T-helper 2 cell treated with Interferon-gamma antibody and Interleukin-4, amounts not matched to agents 5 μg/mL and 100 μg/mL, for 36 hours (primary cell): Measurements from ENCODE around the gene PSMB7.

Experiments used
- DNase-seq: peaks from one replicate; pipeline ENCODE4 v3.0.0; 2021; ENCODE audit warnings: low spot score
- H3K27ac Mint-ChIP-seq: one replicate; pipeline ENCODE4 v1.8.0; 2021; ENCODE audit warnings: mild to moderate bottlenecking, mixed read lengths
- H3K27me3 Mint-ChIP-seq: one replicate; pipeline ENCODE4 v1.8.0; 2021; ENCODE audit warnings: low read depth, mixed read lengths
- H3K36me3 Mint-ChIP-seq: one replicate; pipeline ENCODE4 v1.8.0; 2021; ENCODE audit warnings: low read depth, mixed read lengths
- H3K4me1 Mint-ChIP-seq: one replicate; pipeline ENCODE4 v1.8.0; 2021; ENCODE audit warnings: low read depth, mixed read lengths
- H3K4me3 Mint-ChIP-seq: one replicate; pipeline ENCODE4 v1.8.0; 2022; ENCODE audit warnings: mild to moderate bottlenecking, moderate library complexity, mixed read lengths
- H3K9me3 Mint-ChIP-seq: one replicate; pipeline ENCODE4 v1.8.0; 2021; ENCODE audit warnings: mixed read lengths

PSMB7 gene

DNA sequence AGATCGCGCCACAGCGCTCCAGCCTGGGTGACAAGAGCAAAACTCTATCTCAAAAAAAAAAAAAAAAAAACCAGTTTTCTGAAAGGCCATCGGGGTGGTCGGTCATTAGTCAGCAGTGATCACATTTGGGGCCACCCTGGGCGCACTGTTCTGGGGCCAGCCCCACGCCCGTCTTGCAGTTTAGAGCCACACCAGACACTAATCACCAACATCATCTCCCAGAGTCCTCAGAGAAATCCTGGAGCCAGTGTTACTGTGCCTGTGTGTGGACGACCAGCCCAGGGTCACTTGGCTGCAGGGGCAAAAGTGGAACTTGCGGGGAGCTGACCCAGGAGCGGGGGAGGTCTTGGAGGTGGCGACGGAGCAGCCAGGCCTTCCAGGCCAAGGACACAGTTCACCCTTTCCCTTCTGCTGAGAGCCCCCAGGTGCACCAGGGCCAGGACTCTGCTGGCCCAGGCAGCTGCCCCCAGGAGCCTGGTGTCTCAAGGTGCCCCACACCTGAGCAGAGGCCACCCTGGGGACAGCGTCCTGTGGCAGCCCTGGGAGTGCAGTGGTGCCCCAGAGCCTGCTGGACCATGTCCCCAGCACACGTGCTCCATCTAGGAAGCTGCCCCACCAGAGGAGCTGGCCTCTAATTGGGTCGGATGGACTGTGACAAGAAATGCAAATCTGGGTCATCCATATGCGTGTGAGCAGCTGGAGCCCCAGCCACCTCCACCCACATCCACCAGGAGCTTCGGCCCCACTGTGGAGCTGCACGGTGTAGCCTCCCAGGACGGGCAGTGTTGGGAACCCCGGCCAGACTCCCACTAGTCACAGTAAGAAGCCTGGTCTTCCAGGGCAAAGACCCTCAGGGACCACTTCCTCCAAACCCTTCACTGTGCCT lies 106.4 kb downstream of the PSMB7 start:
- Mint-ChIP-seq H3K4me1 (peaks cover 5% of the 10 kb centered on the region), H3K27me3 (no peaks in the 10 kb centered on the region), H3K27ac (no peak overlapping the region), H3K4me3 (no peak overlapping the region), H3K36me3 (peaks cover 5% of the 10 kb centered on the region), H3K9me3 (no peaks in the 10 kb centered on the region)
- no peak for DNase-seq

DNA sequence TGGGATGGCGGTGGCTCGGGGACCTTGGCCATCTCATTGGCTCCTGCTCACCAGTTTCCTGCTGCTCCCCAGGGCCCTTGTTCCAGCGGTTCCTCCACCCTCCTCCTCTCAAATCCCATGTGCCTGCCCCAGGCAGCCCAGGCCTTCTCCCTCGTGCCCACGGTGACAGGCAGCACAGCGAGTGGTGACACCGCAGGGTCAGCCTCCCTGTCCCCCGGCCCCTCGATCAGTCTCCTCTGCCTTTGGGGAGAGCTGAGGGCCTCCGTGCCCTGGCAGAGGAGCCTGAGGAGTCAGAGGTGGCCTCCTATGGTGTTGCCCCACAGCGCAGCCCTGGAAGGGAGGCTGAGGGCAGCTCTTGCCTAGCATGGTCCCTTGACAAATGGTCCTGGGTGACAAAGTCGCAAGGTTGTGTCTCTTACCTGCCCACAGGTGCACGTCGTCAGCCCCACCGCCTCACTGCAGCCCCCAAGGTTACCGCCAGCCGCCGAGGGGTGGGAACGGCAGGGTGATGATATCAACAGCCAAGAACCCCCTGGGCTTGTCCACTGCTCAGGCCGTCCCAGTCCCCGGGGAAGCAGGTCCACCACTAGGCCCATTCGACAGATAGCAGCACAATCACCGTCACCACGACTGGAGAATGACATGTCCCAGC lies 107.7 kb downstream of the PSMB7 start:
- Mint-ChIP-seq H3K4me1 (peaks cover 5% of the 10 kb centered on the region), H3K36me3 (peaks cover 8% of the 10 kb centered on the region)
- no peak for DNase-seq

DNA sequence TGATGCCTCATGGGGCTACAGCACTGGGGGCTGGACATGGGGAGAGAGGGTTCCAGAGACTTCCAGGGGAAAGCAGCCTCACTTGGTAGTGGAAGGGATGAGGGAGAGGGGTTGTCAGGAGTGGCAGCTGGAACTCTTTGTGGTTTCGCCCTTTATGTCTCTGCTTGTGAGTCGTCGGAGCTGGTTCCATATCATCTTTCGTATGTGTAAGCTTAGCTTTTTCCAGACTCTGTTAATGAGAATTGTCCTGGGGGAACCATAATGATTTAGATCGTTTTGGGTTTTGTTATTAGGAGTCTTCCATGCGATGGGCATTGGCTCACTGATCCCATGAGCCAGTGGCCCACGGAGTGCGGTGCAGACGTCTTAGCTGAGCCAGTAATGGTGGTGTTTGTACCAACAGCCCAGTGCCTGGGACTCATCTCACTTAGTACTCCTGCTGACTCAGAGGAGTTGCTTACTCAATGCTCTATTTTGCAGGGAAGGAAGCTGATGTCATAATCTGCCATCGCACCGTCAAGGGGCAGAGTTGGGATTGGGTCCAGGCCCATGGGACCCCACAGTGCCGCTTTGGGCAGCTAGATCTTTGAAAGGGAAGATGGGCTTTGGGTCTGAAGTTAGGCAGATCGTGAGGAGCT lies 109.0 kb downstream of the PSMB7 start:
- H3K27me3 Mint-ChIP-seq: no peaks in the 10 kb centered on the region
- H3K27ac Mint-ChIP-seq: no peak overlapping the region
- H3K9me3 Mint-ChIP-seq: no peaks in the 10 kb centered on the region
- peaks cover 8% of the 10 kb centered on the region for H3K36me3 Mint-ChIP-seq
- no peak for DNase-seq
- peaks cover 5% of the 10 kb centered on the region for H3K4me1 Mint-ChIP-seq
- no peak overlapping the region for H3K4me3 Mint-ChIP-seq

More for the DNA sequence above, 107.7 kb downstream of the PSMB7 start:
- Mint-ChIP-seq H3K4me3 (no peak overlapping the region), H3K27me3 (no peaks in the 10 kb centered on the region), H3K9me3 (no peaks in the 10 kb centered on the region), H3K27ac (no peak overlapping the region)

DNA sequence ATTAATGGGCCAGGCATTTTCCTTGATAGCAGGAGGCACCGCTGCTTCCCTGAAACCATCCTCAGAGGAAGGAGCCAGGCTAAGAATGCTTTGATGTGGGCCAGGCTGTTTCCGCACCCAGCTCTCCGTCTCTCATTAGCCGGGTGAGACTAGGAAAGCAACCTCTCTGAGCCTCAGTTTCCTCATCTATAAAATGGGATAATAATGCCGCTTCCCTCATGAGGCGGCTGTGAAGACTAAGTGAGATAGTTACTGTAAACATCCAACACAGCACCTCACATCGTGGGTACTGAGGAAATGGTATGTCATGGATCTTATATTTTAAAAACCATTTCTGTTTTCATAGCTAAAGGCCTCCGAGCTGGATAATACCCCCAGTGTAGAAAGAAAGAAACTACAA lies 111.0 kb downstream of the PSMB7 start:
- H3K4me1 Mint-ChIP-seq: peaks cover 11% of the 10 kb centered on the region
- no peaks in the 10 kb centered on the region for H3K9me3 Mint-ChIP-seq
- H3K27ac Mint-ChIP-seq: no peak overlapping the region
- H3K4me3 Mint-ChIP-seq: no peak overlapping the region
- H3K36me3 Mint-ChIP-seq: peaks cover 7% of the 10 kb centered on the region
- no peak for DNase-seq
- H3K27me3 Mint-ChIP-seq: no peaks in the 10 kb centered on the region

DNA sequence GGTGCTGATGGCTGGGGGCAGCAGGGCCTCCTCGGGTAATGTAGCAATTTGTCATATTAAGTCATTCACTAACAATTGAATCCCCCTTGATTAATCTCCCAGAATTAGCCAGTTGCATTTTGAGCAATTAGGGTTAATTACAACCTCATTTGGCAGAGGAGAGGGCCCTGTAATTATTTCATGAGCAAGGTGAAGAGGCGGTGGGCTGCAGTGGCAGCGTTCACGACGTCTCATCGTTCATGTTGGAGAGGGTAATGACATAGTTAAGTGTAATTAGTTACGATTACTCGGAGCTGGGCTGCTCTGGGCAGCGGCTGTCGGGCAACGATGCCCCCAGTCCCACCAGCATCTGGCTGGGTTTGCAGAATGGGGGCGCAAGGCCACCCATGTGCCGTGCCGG lies 111.5 kb downstream of the PSMB7 start:
- no peaks in the 10 kb centered on the region for H3K27me3 Mint-ChIP-seq
- no peak for DNase-seq
- H3K36me3 Mint-ChIP-seq: peaks cover 7% of the 10 kb centered on the region
- no peaks in the 10 kb centered on the region for H3K9me3 Mint-ChIP-seq
- no peak overlapping the region for H3K27ac Mint-ChIP-seq
- H3K4me1 Mint-ChIP-seq: peaks cover 14% of the 10 kb centered on the region
- H3K4me3 Mint-ChIP-seq: no peak overlapping the region
